ENCODE measurements around the gene IL12RB2. TPM values are rescaled to one million over a fixed set of nuclear protein-coding genes. Genes with fewer than 3 reads are reported as not detected.

Gene IL12RB2
- total and polyA plus RNA-seq, 2 donors (not counting 3 experiments of a cell fraction or from before 2014, with no cell fraction given) = 0.42 TPM; not detected in 1

DNA sequence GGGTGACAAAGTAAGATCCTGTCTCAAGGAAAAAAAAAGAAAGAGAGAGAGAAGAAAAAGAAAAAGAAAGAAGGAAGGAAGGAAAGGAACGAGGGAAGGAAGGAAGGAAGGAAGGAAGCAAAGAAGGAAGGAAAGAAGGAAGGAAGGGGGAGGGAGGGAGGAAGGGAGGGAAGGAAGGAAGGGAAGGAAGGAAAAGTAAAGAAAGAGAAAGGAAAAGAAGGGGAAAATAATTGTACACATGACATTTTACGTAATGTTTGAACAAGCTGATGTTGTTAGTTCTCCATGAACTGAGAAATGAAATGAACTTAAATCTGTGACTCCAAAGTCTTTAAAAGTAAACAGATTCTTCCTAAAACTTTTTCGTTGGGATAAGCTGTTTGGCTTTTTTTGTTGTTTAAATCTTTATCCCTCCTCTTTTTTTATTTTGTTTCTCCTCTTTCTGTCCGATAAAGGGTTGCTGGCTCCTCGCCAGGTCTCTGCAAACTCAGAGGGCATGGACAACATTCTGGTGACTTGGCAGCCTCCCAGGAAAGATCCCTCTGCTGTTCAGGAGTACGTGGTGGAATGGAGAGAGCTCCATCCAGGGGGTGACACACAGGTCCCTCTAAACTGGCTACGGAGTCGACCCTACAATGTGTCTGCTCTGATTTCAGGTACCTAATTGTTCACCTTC, 59.8 kb downstream of the IL12RB2 start:
- FAIRE-seq (no peak), DNase-seq (ENCODE audit: low read depth, low spot score) (peak; percentile 24)
- H3K9me1 ChIP-seq (replicated peaks; ENCODE audit: control insufficient read depth, extremely low read depth, insufficient read depth, low read length) = no peaks in the 10 kb centered on the region
- H3K27me3 ChIP-seq (ENCODE audit: control insufficient read depth in 2 of 2, insufficient read depth in 2 of 2, low read length in 2 of 2) = no peaks in the 10 kb centered on the region
- no peaks in the 10 kb centered on the region for H3K36me3 ChIP-seq (ENCODE audit: control insufficient read depth in 2 of 2, extremely low read depth in 1 of 2, insufficient read depth in 2 of 2, low read length in 2 of 2)
- no peak overlapping the region for H2AFZ ChIP-seq (ENCODE audit: low read depth, low read length)
- H3K27ac ChIP-seq (ENCODE audit: insufficient read depth, low read depth, low read length) = no peak overlapping the region
- intact Hi-C loops (cut with micrococcal nuclease) = no loop called here
- no peaks in the 10 kb centered on the region for H3K4me1 ChIP-seq (ENCODE audit: control insufficient read depth, extremely low read depth, insufficient read depth, low read length)
- ChIA-PET CTCF (interaction anchor here (0.6 to 1.3 kb wide), 4 partner anchors 10 to 133 kb away, joined by 4 to 5 read pairs (median 4); no protein-coding TSS in a partner anchor), POLR2A (no interaction called here)
- BruUV-seq (replicated peaks) = no TSS peak
- TF ChIP-seq FOS (IDR thresholded peaks at IDR 0.05; ENCODE audit: borderline replicate concordance, insufficient read depth, low read length) (no peak), JUN (IDR thresholded peaks at IDR 0.05; ENCODE audit: borderline replicate concordance, insufficient read depth, insufficient read length, low read depth) (no peak), GATA2 (IDR thresholded peaks at IDR 0.05; ENCODE audit: insufficient read depth, insufficient read length, low read depth, low read length) (no peak)
- dilution Hi-C loops (cut with MboI; ENCODE audit: extremely low pct_ligation_motif_present, low sequenced_read_pairs) = no loop called here
- no peaks in the 10 kb centered on the region for H4K20me1 ChIP-seq (replicated peaks; ENCODE audit: control insufficient read depth, extremely low read depth, insufficient read depth, low read length)
- H3K9me3 ChIP-seq (replicated peaks; ENCODE audit: control insufficient read depth, insufficient read depth, low read length) = no peaks in the 10 kb centered on the region
- no peak overlapping the region for H3K4me3 ChIP-seq (replicated peaks in 1 of 3; ENCODE audit: insufficient read depth in 1 of 3, low read depth in 1 of 3, low read length in 3 of 3)
- H3K9ac ChIP-seq (replicated peaks; ENCODE audit: extremely low read depth, insufficient read depth, low read length) = no peak overlapping the region
- H3K4me2 ChIP-seq (ENCODE audit: insufficient read depth, low read length) = no peak overlapping the region
- no peaks in the 10 kb centered on the region for H3K79me2 ChIP-seq (ENCODE audit: control insufficient read depth, insufficient read depth, low read length)

DNA sequence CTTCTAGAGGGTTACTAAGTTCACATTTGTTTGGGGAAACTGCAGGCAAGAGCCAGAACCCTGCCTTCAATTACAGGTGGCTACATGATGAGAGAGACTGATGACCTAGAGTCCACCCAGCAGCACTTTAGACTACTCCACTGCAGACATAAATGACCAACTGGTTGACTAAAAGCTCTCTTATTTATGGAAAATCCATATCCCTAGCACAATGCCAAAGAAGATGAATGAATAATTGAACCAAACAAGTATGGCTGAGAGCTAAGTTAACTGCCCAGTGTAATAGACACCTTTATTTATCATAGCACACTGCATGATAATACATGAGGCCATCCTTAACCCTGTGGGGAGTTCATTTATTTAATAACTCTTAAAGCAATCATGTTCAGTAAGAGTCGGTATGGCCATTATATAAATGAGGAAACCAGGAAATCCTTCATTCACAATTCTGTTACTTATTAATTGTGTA, 60.4 kb downstream of the IL12RB2 start:
- dilution Hi-C loops (cut with MboI; ENCODE audit: extremely low pct_ligation_motif_present, low sequenced_read_pairs) = no loop called here
- H3K27ac ChIP-seq (ENCODE audit: insufficient read depth, low read depth, low read length) = no peak overlapping the region
- H3K9ac ChIP-seq (replicated peaks; ENCODE audit: extremely low read depth, insufficient read depth, low read length) = no peak overlapping the region
- H3K79me2 ChIP-seq (ENCODE audit: control insufficient read depth, insufficient read depth, low read length) = no peaks in the 10 kb centered on the region
- H2AFZ ChIP-seq (ENCODE audit: low read depth, low read length) = no peak overlapping the region
- TF ChIP-seq EZH2 (IDR thresholded peaks at IDR 0.05; ENCODE audit: borderline replicate concordance, low read depth, low read length, severe bottlenecking) = no peak
- TF ChIP-seq, protein P1, sequence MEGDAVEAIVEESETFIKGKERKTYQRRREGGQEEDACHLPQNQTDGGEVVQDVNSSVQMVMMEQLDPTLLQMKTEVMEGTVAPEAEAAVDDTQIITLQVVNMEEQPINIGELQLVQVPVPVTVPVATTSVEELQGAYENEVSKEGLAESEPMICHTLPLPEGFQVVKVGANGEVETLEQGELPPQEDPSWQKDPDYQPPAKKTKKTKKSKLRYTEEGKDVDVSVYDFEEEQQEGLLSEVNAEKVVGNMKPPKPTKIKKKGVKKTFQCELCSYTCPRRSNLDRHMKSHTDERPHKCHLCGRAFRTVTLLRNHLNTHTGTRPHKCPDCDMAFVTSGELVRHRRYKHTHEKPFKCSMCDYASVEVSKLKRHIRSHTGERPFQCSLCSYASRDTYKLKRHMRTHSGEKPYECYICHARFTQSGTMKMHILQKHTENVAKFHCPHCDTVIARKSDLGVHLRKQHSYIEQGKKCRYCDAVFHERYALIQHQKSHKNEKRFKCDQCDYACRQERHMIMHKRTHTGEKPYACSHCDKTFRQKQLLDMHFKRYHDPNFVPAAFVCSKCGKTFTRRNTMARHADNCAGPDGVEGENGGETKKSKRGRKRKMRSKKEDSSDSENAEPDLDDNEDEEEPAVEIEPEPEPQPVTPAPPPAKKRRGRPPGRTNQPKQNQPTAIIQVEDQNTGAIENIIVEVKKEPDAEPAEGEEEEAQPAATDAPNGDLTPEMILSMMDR (IDR thresholded peaks at IDR 0.05; ENCODE audit: extremely low read depth in 1 of 2, insufficient read depth in 1 of 2, low read depth in 1 of 2, low read length in 2 of 2) = no peak
- TF ChIP-seq MYC (IDR thresholded peaks at IDR 0.05; ENCODE audit: low read depth, low read length) = no peak
- TF ChIP-seq, protein P2, sequence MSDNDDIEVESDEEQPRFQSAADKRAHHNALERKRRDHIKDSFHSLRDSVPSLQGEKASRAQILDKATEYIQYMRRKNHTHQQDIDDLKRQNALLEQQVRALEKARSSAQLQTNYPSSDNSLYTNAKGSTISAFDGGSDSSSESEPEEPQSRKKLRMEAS (IDR thresholded peaks at IDR 0.05; ENCODE audit: insufficient read depth, insufficient read length) = no peak
- no peak for TF ChIP-seq GATA2 (IDR thresholded peaks at IDR 0.05; ENCODE audit: insufficient read depth, insufficient read length, low read depth, low read length)
- no peak for TF ChIP-seq FOS (IDR thresholded peaks at IDR 0.05; ENCODE audit: borderline replicate concordance, insufficient read depth, low read length)
- TF ChIP-seq JUN (IDR thresholded peaks at IDR 0.05; ENCODE audit: borderline replicate concordance, insufficient read depth, insufficient read length, low read depth) = no peak
- no peak for TF ChIP-seq POLR2AphosphoS5 (IDR thresholded peaks at IDR 0.05; ENCODE audit: insufficient read depth, low read depth, low read length)
- intact Hi-C loops (cut with micrococcal nuclease) = no loop called here
- no peaks in the 10 kb centered on the region for H3K9me3 ChIP-seq (replicated peaks; ENCODE audit: control insufficient read depth, insufficient read depth, low read length)
- FAIRE-seq = no peak
- DNase-seq (ENCODE audit: low read depth, low spot score) = no peak
- no TSS peak for BruUV-seq (replicated peaks)
- no peak overlapping the region for H3K4me3 ChIP-seq (replicated peaks in 1 of 3; ENCODE audit: insufficient read depth in 1 of 3, low read depth in 1 of 3, low read length in 3 of 3)
- POLR2A ChIA-PET = no interaction called here
- H3K9me1 ChIP-seq (replicated peaks; ENCODE audit: control insufficient read depth, extremely low read depth, insufficient read depth, low read length) = no peaks in the 10 kb centered on the region
- no peaks in the 10 kb centered on the region for H3K36me3 ChIP-seq (ENCODE audit: control insufficient read depth in 2 of 2, extremely low read depth in 1 of 2, insufficient read depth in 2 of 2, low read length in 2 of 2)
- no peaks in the 10 kb centered on the region for H4K20me1 ChIP-seq (replicated peaks; ENCODE audit: control insufficient read depth, extremely low read depth, insufficient read depth, low read length)
- H3K27me3 ChIP-seq (ENCODE audit: control insufficient read depth in 2 of 2, insufficient read depth in 2 of 2, low read length in 2 of 2) = no peaks in the 10 kb centered on the region
- no peak overlapping the region for H3K4me2 ChIP-seq (ENCODE audit: insufficient read depth, low read length)
- CTCF ChIA-PET = interaction anchor here (0.6 to 1.3 kb wide), 3 partner anchors 21 to 133 kb away, joined by 4 to 5 read pairs (median 4); no protein-coding TSS in a partner anchor
- no peaks in the 10 kb centered on the region for H3K4me1 ChIP-seq (ENCODE audit: control insufficient read depth, extremely low read depth, insufficient read depth, low read length)

Data from endothelial cell of umbilical vein (primary cell).